WTC11 (cell line): ENCODE results near the gene KIF17. TPM values are rescaled to one million over a fixed set of nuclear protein-coding genes. Genes with fewer than 3 reads are reported as not detected.

Source experiments
- ATAC-seq: fragments of 200-7000 bp; cut with Tn5 transposase; 2 replicates; pipeline ENCODE4 v1.10.0; 2021; ENCODE audit warnings: mild to moderate bottlenecking, moderate library complexity
- CTCF ChIA-PET: fragments of 300-600 bp; sonication (Branson Sonifier 250); formaldehyde crosslinking; loops from one replicate; lab custom pipeline; 2021; ENCODE audit warnings: antibody characterized with exemption; lab: Charles Lee
- POLR2A ChIA-PET: fragments of 350-600 bp; sonication (Branson Sonifier 250); formaldehyde crosslinking; loops from one replicate; lab custom pipeline; 2021; ENCODE audit warnings: antibody characterized with exemption; lab: Charles Lee
- DNase-seq: peaks from one replicate; pipeline ENCODE4 v3.0.0; 2021; ENCODE audit warnings: low spot score
- H3K27ac Mint-ChIP-seq: 2 replicates; pipeline ENCODE4 v1.8.0; 2021; ENCODE audit warnings: mixed read lengths
- H3K27me3 Mint-ChIP-seq: 2 replicates; pipeline ENCODE4 v1.8.0; 2021; ENCODE audit warnings: low read depth, mild to moderate bottlenecking, moderate library complexity, mixed read lengths
- H3K36me3 Mint-ChIP-seq: 2 replicates; pipeline ENCODE4 v1.8.0; 2021; ENCODE audit warnings: mixed read lengths
- H3K4me1 Mint-ChIP-seq: 2 replicates; pipeline ENCODE4 v1.8.0; 2022; ENCODE audit warnings: mixed read lengths
- H3K4me3 Mint-ChIP-seq: 2 replicates; pipeline ENCODE4 v1.8.0; 2021; ENCODE audit warnings: mild to moderate bottlenecking, moderate library complexity, mixed read lengths
- H3K9me3 Mint-ChIP-seq: 2 replicates; pipeline ENCODE4 v1.8.0; 2021; ENCODE audit warnings: mixed read lengths
- ARID4B ChIP-seq: sonication (generic); formaldehyde crosslinking; IDR thresholded peaks from 2 replicates; pipeline ENCODE4 v1.8.0; 2023; ENCODE audit warnings: missing genetic modification reagents, mild to moderate bottlenecking, borderline replicate concordance
- ATF3 ChIP-seq: sonication (generic); formaldehyde crosslinking; conservative IDR thresholded peaks from 2 replicates; pipeline ENCODE4 v1.8.1; 2022; ENCODE audit warnings: mild to moderate bottlenecking, missing genetic modification reagents
- CDX4 ChIP-seq: fragments of 250-450 bp; sonication (Bioruptor Pico); IDR thresholded peaks from 2 replicates; pipeline ENCODE4 v1.9.0; 2021; ENCODE audit warnings: moderate library complexity, mild to moderate bottlenecking, inconsistent platforms, borderline replicate concordance
- HMGA2 ChIP-seq: fragments of 250-450 bp; sonication (Bioruptor Pico); IDR thresholded peaks from 2 replicates; pipeline ENCODE4 v1.4.0; 2021; ENCODE audit warnings: mild to moderate bottlenecking, moderate library complexity
- HMGXB4 ChIP-seq: sonication (generic); formaldehyde crosslinking; IDR thresholded peaks from 2 replicates; pipeline ENCODE4 v1.8.1; 2023; ENCODE audit warnings: mild to moderate bottlenecking, moderate library complexity, missing genetic modification reagents
- MLX ChIP-seq: sonication (generic); formaldehyde crosslinking; IDR thresholded peaks from 2 replicates; pipeline ENCODE4 v1.8.1; 2023; ENCODE audit warnings: mild to moderate bottlenecking, missing genetic modification reagents, moderate library complexity
- NR2C2 ChIP-seq: sonication (generic); formaldehyde crosslinking; IDR thresholded peaks from 2 replicates; pipeline ENCODE4 v1.8.0; 2022; ENCODE audit warnings: mild to moderate bottlenecking, missing genetic modification reagents
- NR3C1 ChIP-seq: sonication (generic); formaldehyde crosslinking; conservative IDR thresholded peaks from 2 replicates; pipeline ENCODE4 v1.8.1; 2023; ENCODE audit warnings: low read depth, mild to moderate bottlenecking, missing genetic modification reagents
- TEAD4 ChIP-seq: sonication (generic); formaldehyde crosslinking; IDR thresholded peaks from 2 replicates; pipeline ENCODE4 v1.8.0; 2022; ENCODE audit warnings: mild to moderate bottlenecking, missing genetic modification reagents
- TP53 ChIP-seq: sonication (generic); formaldehyde crosslinking; IDR thresholded peaks from 2 replicates; pipeline ENCODE4 v1.8.1; 2023; ENCODE audit warnings: mild to moderate bottlenecking, missing genetic modification reagents
- ZBTB43 ChIP-seq: sonication (generic); formaldehyde crosslinking; IDR thresholded peaks from 2 replicates; pipeline ENCODE4 v1.8.1; 2023; ENCODE audit warnings: mild to moderate bottlenecking, missing genetic modification reagents
- ZMAT4 ChIP-seq: fragments of 250-450 bp; sonication (Bioruptor Pico); IDR thresholded peaks from 2 replicates; pipeline ENCODE4 v1.9.0; 2021; ENCODE audit warnings: mild to moderate bottlenecking
- ZNF121 ChIP-seq: sonication (generic); formaldehyde crosslinking; IDR thresholded peaks from 2 replicates; pipeline ENCODE4 v1.8.0; 2023; ENCODE audit warnings: missing genetic modification reagents
- total RNA-seq: library from RNA; stranded (reverse); gene quantifications from 3 replicates; pipeline ENCODE4 v1.2.3, GENCODE V29; 2021

Gene KIF17
- total RNA-seq, 1 experiment from 2014 or later = 8.1 TPM

GRCh38 chr1:20624709-20625108, 93.1 kb downstream of the KIF17 start:
- Mint-ChIP-seq H3K27ac (peak overlapping the region; percentile 99), H3K36me3 (peaks cover 32% of the 10 kb centered on the region), H3K4me3 (no peak overlapping the region), H3K9me3 (peaks cover 35% of the 10 kb centered on the region), H3K4me1 (peaks cover 41% of the 10 kb centered on the region), H3K27me3 (peaks cover 6% of the 10 kb centered on the region; the same call in 1 of the 2 replicates)
- ChIA-PET POLR2A (no interaction called here), CTCF (interaction anchor here (0.6 to 2.9 kb wide), 6 partner anchors 8 to 1219 kb away, joined by 3 to 14 read pairs (median 4); partner anchors contain the start of genes CDA and DDOST)
- no peak for ATAC-seq
- TF ChIP-seq TEAD4 (no peak), ZNF121 (CRISPR knock-in tag) (peak; percentile 63; the same call in 1 of the 2 replicates), HMGXB4 (CRISPR knock-in tag) (no peak), ZBTB43 (CRISPR knock-in tag) (no peak), MLX (CRISPR knock-in tag) (no peak), TP53 (CRISPR knock-in tag) (no peak)
- no peak for DNase-seq

GRCh38 chr1:20621012-20621411, 96.8 kb downstream of the KIF17 start:
- ChIA-PET CTCF (interaction anchor here (1.9 to 2.0 kb wide), 2 partner anchors 13 to 46 kb away, joined by 5 to 8 read pairs; partner anchors contain the start of gene PINK1), POLR2A (no interaction called here)
- Mint-ChIP-seq H3K9me3 (peaks cover 5% of the 10 kb centered on the region), H3K27ac (no peak overlapping the region), H3K4me1 (peaks cover 30% of the 10 kb centered on the region), H3K4me3 (no peak overlapping the region), H3K36me3 (0 out of 2 replicates have a peak, but pooled peaks cover 3% of the 10 kb centered on the region), H3K27me3 (no peaks in the 10 kb centered on the region)
- ATAC-seq (no peak), DNase-seq (no peak)
- no peak for TF ChIP-seq TEAD4
- no peak for TF ChIP-seq ATF3 (CRISPR knock-in tag)
- peak; percentile 32; the same call in 1 of the 2 replicates for TF ChIP-seq ZNF121 (CRISPR knock-in tag)
- peak; percentile 65; the same call in 1 of the 2 replicates for TF ChIP-seq HMGA2 (CRISPR knock-in tag)
- no peak for TF ChIP-seq ARID4B (CRISPR knock-in tag)
- TF ChIP-seq CDX4 (CRISPR knock-in tag) = no peak

- CTCF ChIA-PET = no interaction called here
- H3K4me3 Mint-ChIP-seq = no peak overlapping the region
- peaks cover 24% of the 10 kb centered on the region for H3K4me1 Mint-ChIP-seq
- no peak overlapping the region for H3K27ac Mint-ChIP-seq
- H3K36me3 Mint-ChIP-seq = 0 out of 2 replicates have a peak, but pooled peaks cover 3% of the 10 kb centered on the region
- DNase-seq (no peak), ATAC-seq (no peak)
- H3K9me3 Mint-ChIP-seq = peaks cover 5% of the 10 kb centered on the region
- no peaks in the 10 kb centered on the region for H3K27me3 Mint-ChIP-seq
- POLR2A ChIA-PET = no interaction called here
- TF ChIP-seq NR2C2 = no peak
- TF ChIP-seq ARID4B (CRISPR knock-in tag) = no peak
- TF ChIP-seq NR3C1 (CRISPR knock-in tag) = no peak
- no peak for TF ChIP-seq HMGXB4 (CRISPR knock-in tag)
- no peak for TF ChIP-seq ZMAT4
These were observed 97.8 kb downstream of the KIF17 start for GRCh38 chr1:20619999-20620398.
